GM18498 (cell line): ENCODE results near the gene FARS2.

Experiments
- ATAC-seq: cut with Tn5 transposase; IDR thresholded peaks from one replicate; pipeline ENCODE4 v1.9.1; 2021; ENCODE audit warnings: mild to moderate bottlenecking, moderate library complexity; ENCODE audit not compliant: unreplicated experiment

FARS2 gene

GRCh38 chr6:5248302-5249098 lies 12.8 kb upstream of the FARS2 start:
- no peak for ATAC-seq

GRCh38 chr6:5249451-5250122 lies 11.7 kb upstream of the FARS2 start:
- no peak for ATAC-seq

- ATAC-seq = no peak
Observed at GRCh38 chr6:5250451-5250850, 10.9 kb upstream of the FARS2 start.

GRCh38 chr6:5250911-5251310 lies 10.4 kb upstream of the FARS2 start:
- ATAC-seq = no peak

- no peak for ATAC-seq
Observed at GRCh38 chr6:5256952-5257351, 4.4 kb upstream of the FARS2 start.

- no peak for ATAC-seq
Observed at GRCh38 chr6:5257400-5257799, 3.9 kb upstream of the FARS2 start.

GRCh38 chr6:5259428-5259827 lies 1.9 kb upstream of the FARS2 start:
- no peak for ATAC-seq

GRCh38 chr6:5260111-5260620 lies 1.1 kb upstream of the FARS2 start:
- peak; percentile 75 for ATAC-seq

- ATAC-seq = no peak
Observed at GRCh38 chr6:5261545-5262109, 314 bp downstream of the FARS2 start.

GRCh38 chr6:5266423-5266822 lies 5.1 kb downstream of the FARS2 start:
- ATAC-seq = no peak

- ATAC-seq = no peak
Observed at GRCh38 chr6:5270093-5270680, 8.9 kb downstream of the FARS2 start.

- ATAC-seq = no peak
Observed at GRCh38 chr6:5271926-5272325, 10.6 kb downstream of the FARS2 start.

GRCh38 chr6:5274231-5274630 lies 12.9 kb downstream of the FARS2 start:
- ATAC-seq = no peak

GRCh38 chr6:5275497-5275896 lies 14.2 kb downstream of the FARS2 start:
- no peak for ATAC-seq

- ATAC-seq = no peak
Observed at GRCh38 chr6:5276581-5276980, 15.3 kb downstream of the FARS2 start.

GRCh38 chr6:5277589-5277988 lies 16.3 kb downstream of the FARS2 start:
- no peak for ATAC-seq

GRCh38 chr6:5278047-5278446 lies 16.7 kb downstream of the FARS2 start:
- ATAC-seq = peak; percentile 81

GRCh38 chr6:5278565-5279120 lies 17.3 kb downstream of the FARS2 start:
- no peak for ATAC-seq

GRCh38 chr6:5279891-5280338 lies 18.6 kb downstream of the FARS2 start:
- no peak for ATAC-seq

- no peak for ATAC-seq
Observed at GRCh38 chr6:5280920-5281319, 19.6 kb downstream of the FARS2 start.

- ATAC-seq = no peak
Observed at GRCh38 chr6:5282191-5282623, 20.9 kb downstream of the FARS2 start.
